ENCODE results near the gene WFDC1. TPM values are rescaled to one million over a fixed set of nuclear protein-coding genes. Genes with fewer than 3 reads are reported as not detected.

The WFDC1 gene
- polyA plus RNA-seq, 1 of the 3 experiments (the other 2 are of a cell fraction): 0.03 TPM

- no peak for DNase-seq
- TF ChIP-seq USF1 (IDR thresholded peaks at IDR 0.05; ENCODE audit: borderline replicate concordance, low read depth) (no peak), RCOR1 (IDR thresholded peaks at IDR 0.05; ENCODE audit: low read length) (no peak), MXI1 (IDR thresholded peaks at IDR 0.05; ENCODE audit: low read depth, low read length) (no peak), EZH2phosphoT487 (IDR thresholded peaks at IDR 0.05; ENCODE audit: borderline replicate concordance, low read depth) (no peak), SIN3A (IDR thresholded peaks at IDR 0.05; ENCODE audit: borderline replicate concordance, low read depth, low read length) (no peak), TCF12 (IDR thresholded peaks at IDR 0.05) (no peak), CHD2 (IDR thresholded peaks at IDR 0.05; ENCODE audit: low read length, partially characterized antibody) (no peak), MEF2A (IDR thresholded peaks at IDR 0.05; ENCODE audit: borderline replicate concordance, low read depth) (no peak), TAF1 (IDR thresholded peaks at IDR 0.05; ENCODE audit: borderline replicate concordance, low read depth, low read length) (no peak), ZBTB33 (IDR thresholded peaks at IDR 0.05; ENCODE audit: borderline replicate concordance, low read depth) (no peak), PBX3 (IDR thresholded peaks at IDR 0.05) (no peak)
- Histone ChIP-seq H2AFZ (ENCODE audit: low read depth) (no peak overlapping the region), H3K36me3 (replicated peaks in 1 of 2; ENCODE audit: control insufficient read depth in 1 of 2, insufficient read depth in 2 of 2, low read length in 1 of 2) (no peaks in the 10 kb centered on the region), H3K79me2 (ENCODE audit: insufficient read depth) (no peaks in the 10 kb centered on the region), H3K27me3 (ENCODE audit: insufficient read depth) (peaks cover 23% of the 10 kb centered on the region; the same call in 1 of the 2 replicates), H3K9me3 (no peaks in the 10 kb centered on the region), H3K4me1 (ENCODE audit: control insufficient read depth in 1 of 2, insufficient read depth in 2 of 2, low read depth in 1 of 2, low read length in 1 of 2) (no peaks in the 10 kb centered on the region), H3K4me2 (no peak overlapping the region), H4K20me1 (ENCODE audit: insufficient read depth) (no peaks in the 10 kb centered on the region), H3K27ac (ENCODE audit: low read depth in 2 of 2, low read length in 1 of 2) (no peak overlapping the region), H3K9ac (no peak overlapping the region), H3K9me2 (no peaks in the 10 kb centered on the region), H3K4me3 (ENCODE audit: low read depth in 2 of 2, low read length in 1 of 2) (no peak overlapping the region), H3F3A (replicated peaks; ENCODE audit: insufficient read depth) (no peaks in the 10 kb centered on the region)
- ChIA-PET POLR2A (no interaction called here), CTCF (no interaction called here)
- 57% methylated on average over 14 of the region's 14 CpGs for WGBS (ENCODE audit: low lambda C conversion rate)
Observed at GRCh38 chr16:84358601-84359295, 64.1 kb downstream of the WFDC1 start.

GRCh38 chr16:84359326-84359725 lies 64.6 kb downstream of the WFDC1 start:
- no peak for TF ChIP-seq MXI1 (IDR thresholded peaks at IDR 0.05; ENCODE audit: low read depth, low read length)
- no peak for TF ChIP-seq CHD2 (IDR thresholded peaks at IDR 0.05; ENCODE audit: low read length, partially characterized antibody)
- H3F3A ChIP-seq (replicated peaks; ENCODE audit: insufficient read depth): no peaks in the 10 kb centered on the region
- H2AFZ ChIP-seq (ENCODE audit: low read depth): no peak overlapping the region
- H3K4me3 ChIP-seq (ENCODE audit: low read depth in 2 of 2, low read length in 1 of 2): no peak overlapping the region
- H3K36me3 ChIP-seq (replicated peaks in 1 of 2; ENCODE audit: control insufficient read depth in 1 of 2, insufficient read depth in 2 of 2, low read length in 1 of 2): no peaks in the 10 kb centered on the region
- peaks cover 23% of the 10 kb centered on the region; the same call in 1 of the 2 replicates for H3K27me3 ChIP-seq (ENCODE audit: insufficient read depth)
- no peak overlapping the region for H3K27ac ChIP-seq (ENCODE audit: low read depth in 2 of 2, low read length in 1 of 2)
- H3K79me2 ChIP-seq (ENCODE audit: insufficient read depth): no peaks in the 10 kb centered on the region
- 32% methylated on average over 8 of the region's 8 CpGs for WGBS (ENCODE audit: low lambda C conversion rate)
- POLR2A ChIA-PET: no interaction called here
- H3K9ac ChIP-seq: no peak overlapping the region
- no peaks in the 10 kb centered on the region for H3K9me2 ChIP-seq
- CTCF ChIA-PET: no interaction called here
- H3K4me1 ChIP-seq (ENCODE audit: control insufficient read depth in 1 of 2, insufficient read depth in 2 of 2, low read depth in 1 of 2, low read length in 1 of 2): no peaks in the 10 kb centered on the region
- H3K4me2 ChIP-seq: no peak overlapping the region
- H4K20me1 ChIP-seq (ENCODE audit: insufficient read depth): no peaks in the 10 kb centered on the region
- DNase-seq: no peak
- no peaks in the 10 kb centered on the region for H3K9me3 ChIP-seq
